ENCODE results near the gene LMOD2. TPM values are rescaled to one million over a fixed set of nuclear protein-coding genes. Genes with fewer than 3 reads are reported as not detected.

LMOD2 gene
- total RNA-seq, 1 experiment from 2014 or later, result not detected

DNA sequence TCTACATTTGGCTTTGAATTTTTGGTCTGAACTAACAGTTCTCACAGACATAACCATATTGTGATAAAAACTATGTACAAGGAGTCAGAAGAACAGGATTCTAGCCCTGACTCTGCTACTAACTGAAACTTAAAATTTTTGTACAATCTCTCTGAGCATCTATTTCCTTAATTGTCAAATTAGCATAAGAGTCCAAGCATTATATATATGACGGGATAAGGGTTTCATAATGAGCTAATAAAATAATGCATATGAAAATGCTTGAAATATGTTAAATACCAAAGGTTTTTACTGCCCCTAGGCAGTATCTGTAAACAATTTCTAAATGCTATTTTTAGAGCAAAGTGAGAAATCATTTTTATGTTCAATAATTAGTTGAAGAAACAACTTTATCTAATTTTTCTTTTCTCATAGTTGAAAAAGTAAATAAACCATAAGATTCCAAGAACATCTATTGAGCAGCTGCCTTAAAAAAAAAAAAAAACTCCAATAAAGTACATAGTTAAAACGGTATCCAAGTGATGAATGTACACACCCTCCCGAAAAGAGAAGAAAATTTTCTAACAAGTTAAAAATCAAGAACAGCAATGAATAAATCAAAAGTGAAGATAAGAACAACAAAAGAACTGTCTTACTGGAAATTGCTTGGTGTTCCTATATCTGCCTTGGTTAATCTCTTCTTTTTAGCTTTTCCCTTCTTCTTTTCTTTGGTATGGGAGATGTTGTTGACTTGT, 40.4 kb downstream of the LMOD2 start:
- H3K14ac ChIP-seq (ENCODE audit: insufficient read depth, low read length), result no peak overlapping the region
- peaks cover 5 to 13% of the 10 kb centered on the region in 2 experiments; a peak in 3 of 4 replicates for H3K4me1 Mint-ChIP-seq
- no peaks in the 10 kb centered on the region for H3K79me1 ChIP-seq (ENCODE audit: insufficient read depth, low read depth, low read length, poor library complexity, severe bottlenecking)
- peak overlapping the region in 1 of 3 experiments; percentile 46; a peak in 1 of 7 replicates for H3K27ac Mint-ChIP-seq
- no peaks in the 10 kb centered on the region for H3K79me2 ChIP-seq (ENCODE audit: insufficient read depth, low read length)
- H3T11ph ChIP-seq (ENCODE audit: low read length), result no peak overlapping the region
- no peak overlapping the region for H2AFZ ChIP-seq (ENCODE audit: low read length)
- no peaks in the 10 kb centered on the region for H3K9me3 Mint-ChIP-seq
- WGBS (ENCODE audit: extremely low coverage, insufficient read length, low lambda C conversion rate), result no CpG with 5 or more reads among the region's 3 CpGs
- no peaks in the 10 kb centered on the region; the same call in 1 of the 2 replicates for H3K4me1 ChIP-seq (ENCODE audit: insufficient read depth, low read length)
- no peak overlapping the region for H3K4me3 Mint-ChIP-seq
- H3K9me3 ChIP-seq (ENCODE audit: control insufficient read depth, low read depth, low read length), result no peaks in the 10 kb centered on the region
- no peak for TF ChIP-seq CTCF (conservative IDR thresholded peaks at IDR 0.05)
- no peak overlapping the region for H4K91ac ChIP-seq (ENCODE audit: insufficient read length, low read depth, low read length)
- no peak overlapping the region for H3K4me2 ChIP-seq (ENCODE audit: insufficient read depth, insufficient read length, low read length)
- H2BK15ac ChIP-seq (ENCODE audit: low read depth, low read length), result no peak overlapping the region
- no peak overlapping the region for H4K8ac ChIP-seq (replicated peaks; ENCODE audit: insufficient read length, low read depth, low read length)
- no peak overlapping the region for H3K9ac ChIP-seq (ENCODE audit: extremely low read depth, insufficient read length, low read length)
- no peak overlapping the region for H2AK5ac ChIP-seq (ENCODE audit: insufficient read length, low read length)
- no peaks in the 10 kb centered on the region for H3K27me3 Mint-ChIP-seq (ENCODE audit: low read depth)
- H4K5ac ChIP-seq (ENCODE audit: insufficient read length, low read depth, low read length), result no peak overlapping the region
- no peak overlapping the region for H3K4ac ChIP-seq (ENCODE audit: low read depth, low read length)
- no peaks in the 10 kb centered on the region for H3K27me3 ChIP-seq (ENCODE audit: insufficient read depth, low read length)
- no peak overlapping the region for H2BK120ac ChIP-seq (ENCODE audit: low read depth, low read length, poor library complexity, severe bottlenecking)
- no peak overlapping the region for H2BK12ac ChIP-seq (ENCODE audit: insufficient read length, low read depth, low read length)
- H3K18ac ChIP-seq (ENCODE audit: insufficient read length, low read depth, low read length), result no peak overlapping the region
- no peak overlapping the region for H2BK5ac ChIP-seq (ENCODE audit: insufficient read length, low read length)
- no peaks in the 10 kb centered on the region for H4K20me1 ChIP-seq (ENCODE audit: control insufficient read depth, insufficient read depth, insufficient read length)
- H2BK20ac ChIP-seq (ENCODE audit: low read depth, low read length, poor library complexity, severe bottlenecking), result no peak overlapping the region
- H3K56ac ChIP-seq (ENCODE audit: insufficient read length, low read depth, low read length), result no peak overlapping the region
- H3K27ac ChIP-seq (ENCODE audit: insufficient read length, low read depth, low read length), result no peak overlapping the region
- peaks cover 5 to 69% (median 56%) of the 10 kb centered on the region in 3 experiments; a peak in 6 of 7 replicates for H3K36me3 Mint-ChIP-seq (ENCODE audit: insufficient read depth in 1 of 3, low read depth in 3 of 3)
- no peak overlapping the region for H3K23ac ChIP-seq (ENCODE audit: insufficient read length, low read depth, low read length)
- no peak for DNase-seq
- no peaks in the 10 kb centered on the region for H3K23me2 ChIP-seq (ENCODE audit: insufficient read length, low read depth, low read length, poor library complexity, severe bottlenecking)

Data from H9 (cell line).